Tongue (tissue), 2 donors: ENCODE results near the gene PIWIL4. TPM values are rescaled to one million over a fixed set of nuclear protein-coding genes. Genes with fewer than 3 reads are reported as not detected.
"Not testable (repeated sequence)": the region's sequence is repeated elsewhere in the genome, so short reads cannot be mapped to it uniquely, and the experiment has no call there.

Experiments
- DNase-seq: peaks from one replicate; pipeline ENCODE4 v3.0.0-alpha.2; 2015
- total RNA-seq: library from RNA; depleted of rRNA; stranded (reverse); fragments of >200 nt; gene quantifications from one replicate; pipeline ENCODE4 v1.2.3, GENCODE V29; 2014

The PIWIL4 gene
- total RNA-seq, 1 donor from 2014 or later, result 9.0 TPM

- no peak for DNase-seq
Observed at GRCh38 chr11:94585399-94585798, 18.2 kb downstream of the PIWIL4 start.

DNA sequence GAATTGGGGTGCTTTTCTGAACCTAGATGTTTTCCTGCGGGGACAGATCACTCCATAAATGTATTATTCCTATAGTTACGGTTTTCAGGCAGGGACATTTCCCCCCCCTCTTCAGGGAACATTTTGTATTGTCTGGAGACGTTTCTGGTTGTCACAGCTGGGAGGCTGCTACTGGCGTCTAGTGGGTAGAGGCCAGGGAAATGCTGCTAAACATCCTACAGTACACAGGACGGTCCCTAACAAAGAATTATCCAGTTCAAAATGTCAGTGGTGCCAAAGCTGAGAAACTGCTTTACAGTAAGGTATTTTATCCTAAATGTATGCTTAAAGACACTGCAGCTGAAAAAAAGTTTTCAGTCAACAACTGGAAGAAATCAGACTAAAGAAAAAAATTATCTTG lies 19.4 kb downstream of the PIWIL4 start:
- no peak for DNase-seq

DNA sequence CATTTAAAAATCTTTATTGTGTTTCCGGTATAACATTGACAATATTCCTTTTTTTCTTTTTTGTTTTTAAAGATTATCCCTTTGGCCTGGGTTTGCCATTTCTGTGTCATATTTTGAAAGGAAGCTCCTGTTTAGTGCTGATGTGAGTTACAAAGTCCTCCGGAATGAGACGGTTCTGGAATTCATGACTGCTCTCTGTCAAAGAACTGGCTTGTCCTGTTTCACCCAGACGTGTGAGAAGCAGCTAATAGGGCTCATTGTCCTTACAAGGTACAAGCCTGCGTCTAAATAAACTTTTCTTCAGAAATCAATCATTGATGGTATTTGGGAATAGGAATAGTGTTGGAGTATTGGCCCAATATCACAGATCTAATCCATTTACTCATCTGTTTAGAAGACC lies 19.8 kb downstream of the PIWIL4 start:
- no peak for DNase-seq

- DNase-seq, result no peak
Observed at GRCh38 chr11:94588366-94588942, 21.3 kb downstream of the PIWIL4 start.

DNA sequence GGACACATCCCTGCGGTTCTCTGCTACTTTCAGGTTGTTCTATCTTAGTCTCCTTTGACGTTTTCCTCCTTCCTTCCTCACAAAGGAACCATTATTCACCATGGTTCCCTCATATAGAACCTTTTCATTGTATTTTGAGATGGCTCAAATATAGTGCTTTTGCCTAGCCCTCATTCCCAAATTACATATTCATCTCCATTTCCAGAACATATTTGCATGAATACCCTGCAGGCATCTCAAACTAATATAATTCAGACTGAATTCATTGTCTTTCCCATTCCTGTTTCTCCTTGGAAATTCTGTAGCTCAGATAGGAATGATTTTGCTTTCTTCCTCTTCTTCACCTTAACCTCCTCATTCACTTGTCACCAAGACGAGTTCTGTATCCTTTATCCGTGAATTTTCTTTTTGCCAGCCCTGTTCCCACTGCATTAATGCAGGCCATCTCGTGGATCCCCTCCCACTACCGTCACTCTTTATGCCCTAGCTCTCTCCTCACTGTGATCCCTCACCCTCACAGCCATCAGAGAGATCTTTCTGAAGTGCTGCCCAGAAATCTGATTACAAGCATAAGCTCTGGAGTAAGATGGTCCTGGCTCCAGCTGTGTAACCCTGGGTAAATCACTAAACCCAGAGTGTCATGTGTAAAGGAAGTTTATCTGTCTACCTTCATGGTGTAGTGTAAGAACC lies 23.3 kb downstream of the PIWIL4 start:
- DNase-seq, result no peak

- DNase-seq, result no peak
Observed at GRCh38 chr11:94593030-94593429, 25.9 kb downstream of the PIWIL4 start.

- DNase-seq, result no peak
Observed at GRCh38 chr11:94595076-94595475, 27.9 kb downstream of the PIWIL4 start.

DNA sequence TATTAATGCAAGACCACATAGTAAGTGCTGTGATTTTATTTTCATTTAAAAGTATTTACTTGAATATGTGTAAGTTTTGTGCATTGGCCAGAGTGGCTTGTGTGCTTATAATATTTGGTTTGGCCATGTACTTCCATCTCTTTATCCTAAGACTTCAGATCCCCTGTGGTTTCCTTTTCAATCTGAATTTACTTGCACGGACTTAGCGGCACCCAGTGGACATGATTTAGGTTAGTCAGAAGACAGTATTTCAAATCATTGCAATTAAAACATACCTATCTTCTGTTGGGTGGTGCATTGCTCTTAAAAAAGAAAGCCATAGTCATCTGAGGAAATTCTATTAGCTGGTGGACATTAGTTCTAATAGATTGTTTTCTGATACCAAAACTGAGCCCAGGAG lies 30.7 kb downstream of the PIWIL4 start:
- no peak for DNase-seq

GRCh38 chr11:94599510-94599909 lies 32.3 kb downstream of the PIWIL4 start:
- no peak for DNase-seq

DNA sequence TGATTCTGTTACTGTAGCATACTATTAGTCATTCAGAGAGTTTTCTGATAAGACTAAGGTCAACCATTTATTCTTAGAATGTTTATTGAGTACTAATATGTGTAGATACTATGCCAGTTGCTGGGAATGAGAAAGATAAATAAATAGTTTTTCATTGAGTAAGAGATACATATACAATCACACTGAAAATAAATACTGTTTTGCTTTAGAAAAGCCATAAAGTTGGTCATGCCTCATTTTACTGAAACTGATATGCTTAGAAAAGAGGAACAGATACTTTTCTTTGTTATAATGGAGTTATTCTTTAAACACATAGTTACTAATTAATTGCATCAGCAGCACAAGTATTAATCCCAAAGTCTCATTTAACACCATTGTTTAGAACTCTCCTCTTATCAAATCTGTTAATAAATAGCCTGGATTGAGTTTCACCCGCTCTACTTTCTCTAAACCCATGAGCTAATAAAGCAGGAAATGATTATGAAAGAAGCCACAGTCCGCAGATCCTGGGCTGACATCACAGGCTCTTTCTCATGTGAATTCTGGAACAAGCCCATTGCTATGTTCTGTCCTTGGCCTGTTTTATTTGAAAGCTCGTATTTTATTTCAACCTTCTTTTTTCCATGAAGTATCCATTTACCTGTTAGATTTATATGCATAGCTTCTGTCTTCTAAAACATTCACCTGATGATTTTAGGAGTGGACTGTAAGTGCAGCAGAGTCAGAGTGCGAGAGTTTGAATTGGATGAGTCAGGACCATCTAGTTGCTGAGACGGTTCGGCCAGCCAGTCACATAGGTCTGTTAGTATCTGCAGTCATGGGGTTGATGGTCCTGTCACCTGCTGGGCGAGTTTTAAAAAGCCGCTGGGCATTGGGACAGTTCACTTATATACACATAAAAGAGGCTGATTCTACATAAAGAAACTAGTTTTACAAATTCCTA lies 35.5 kb downstream of the PIWIL4 start:
- peak; percentile 71 for DNase-seq

DNA sequence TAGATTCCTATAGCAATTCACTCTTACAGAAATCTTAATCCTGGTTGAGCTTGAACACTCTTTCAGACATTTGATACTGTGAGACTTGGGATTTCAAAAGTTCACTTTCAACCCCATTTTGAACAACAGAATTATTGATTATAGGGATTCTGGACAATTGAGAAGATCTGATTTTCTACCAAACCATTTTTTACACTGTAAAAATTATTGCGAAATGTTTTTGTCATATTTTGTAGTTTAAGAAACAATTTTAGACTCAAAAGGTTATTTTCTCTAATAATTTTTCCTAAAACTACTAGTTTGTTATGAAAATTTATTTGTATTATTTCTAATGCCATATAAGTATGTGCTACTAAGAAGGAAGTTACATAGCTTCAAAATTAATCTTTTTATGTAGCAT lies 36.4 kb downstream of the PIWIL4 start:
- no peak for DNase-seq

GRCh38 chr11:94604482-94604881 lies 37.3 kb downstream of the PIWIL4 start:
- no peak for DNase-seq

GRCh38 chr11:94613120-94613519 lies 46.0 kb downstream of the PIWIL4 start:
- DNase-seq, result no peak

GRCh38 chr11:94623120-94623735 lies 56.1 kb downstream of the PIWIL4 start:
- peak; percentile 90 for DNase-seq

- not testable (repeated sequence) for DNase-seq
Observed at GRCh38 chr11:94625422-94625821, 58.3 kb downstream of the PIWIL4 start.

DNA sequence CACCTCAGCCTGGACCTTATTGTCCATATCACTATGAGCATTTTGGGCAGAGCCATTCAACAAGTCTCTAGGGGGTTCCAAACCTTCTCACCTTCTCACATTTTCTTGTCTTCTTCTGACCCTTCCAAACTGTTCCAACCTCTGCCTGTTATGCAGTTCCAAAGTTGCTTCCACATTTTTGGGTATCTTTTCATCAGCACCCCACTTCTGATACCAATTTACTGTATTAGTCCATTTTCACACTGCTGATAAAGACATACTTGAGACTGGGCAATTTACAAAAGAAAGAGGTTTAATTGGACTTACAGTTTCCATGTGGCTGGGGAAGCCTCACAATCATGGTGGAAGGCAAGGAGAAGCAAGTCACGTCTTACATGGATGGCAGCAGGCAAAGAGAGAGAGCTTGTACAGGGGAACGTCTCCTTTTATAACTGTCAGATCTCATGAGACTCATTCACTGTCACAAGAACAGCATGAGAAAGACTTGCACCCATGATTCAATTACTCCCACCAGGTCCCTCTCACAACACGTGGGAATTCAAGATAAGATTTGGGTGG lies 59.9 kb downstream of the PIWIL4 start:
- DNase-seq, result not testable (repeated sequence)

DNA sequence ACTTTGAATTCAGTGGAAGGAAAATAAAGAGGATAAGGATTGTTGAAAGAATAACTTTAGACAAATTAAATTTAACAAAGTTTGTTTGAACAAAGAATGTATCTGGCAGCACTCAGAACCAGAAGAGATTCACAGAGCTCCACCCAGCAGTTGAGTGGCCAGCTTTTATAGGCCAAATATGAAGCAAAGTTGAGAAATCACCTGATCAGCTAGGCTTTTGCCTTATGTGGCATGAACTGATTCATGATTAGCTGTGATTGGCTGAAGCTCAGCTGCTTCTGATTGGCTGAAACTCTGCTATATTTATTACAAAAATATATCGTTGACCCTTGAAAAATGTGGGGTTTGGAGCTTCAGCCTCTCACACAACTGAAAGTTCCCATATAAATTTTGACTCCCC lies 62.6 kb downstream of the PIWIL4 start:
- no peak for DNase-seq

GRCh38 chr11:94630221-94630620 lies 63.1 kb downstream of the PIWIL4 start:
- no peak for DNase-seq

GRCh38 chr11:94632356-94632755 lies 65.2 kb downstream of the PIWIL4 start:
- DNase-seq, result no peak

GRCh38 chr11:94635072-94635471 lies 67.9 kb downstream of the PIWIL4 start:
- no peak for DNase-seq

DNA sequence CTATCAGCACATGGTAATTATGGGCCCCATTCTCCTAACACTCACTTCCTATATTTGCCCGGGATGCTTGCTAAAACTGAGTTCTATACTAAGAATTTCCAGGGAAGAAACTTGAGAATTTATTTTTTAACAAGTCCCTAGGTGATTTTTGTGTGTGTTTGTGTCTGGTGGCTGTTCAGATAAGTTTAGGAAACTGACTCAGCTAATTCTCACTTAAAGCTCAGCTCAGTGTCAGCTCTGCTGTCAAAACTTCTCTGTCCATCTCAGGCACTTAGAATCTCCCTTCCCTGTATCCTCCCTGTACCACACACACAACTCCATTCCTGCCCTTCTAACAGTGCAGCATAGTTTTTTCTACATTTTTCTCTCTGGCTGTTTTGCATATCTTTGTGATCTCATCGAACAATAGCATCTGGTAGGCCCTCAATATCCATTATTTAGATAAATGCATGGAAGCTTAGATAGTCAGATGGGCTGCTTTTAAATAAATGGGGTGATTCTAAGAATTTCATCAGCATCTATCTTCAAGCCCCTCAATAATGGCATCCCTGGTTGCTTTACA lies 69.3 kb downstream of the PIWIL4 start:
- no peak for DNase-seq

- peak; percentile 44 for DNase-seq
Observed at GRCh38 chr11:94638301-94638901, 71.2 kb downstream of the PIWIL4 start.
